Astrocyte of the spinal cord (primary cell): ENCODE data around the gene AIFM3.

ENCODE experiments used
- DNase-seq: peaks from one replicate; pipeline ENCODE4 v3.0.0; 2011; ENCODE audit warnings: low read depth, low spot score
- H3K4me3 ChIP-seq: 2 replicates; pipeline ENCODE4 v1.5.1; 2011; ENCODE audit warnings: low read depth, mild to moderate bottlenecking, low read length, moderate library complexity
- CTCF ChIP-seq: IDR thresholded peaks from 2 replicates; pipeline ENCODE4 v1.5.1; 2012; ENCODE audit warnings: low read depth, mild to moderate bottlenecking, low read length, inconsistent platforms
- in situ Hi-C: cut with HindIII; loops from 2 replicates; pipeline ENCODE4 v1.10.0; 2017; ENCODE audit warnings: low sequenced_read_pairs

Gene AIFM3

GRCh38 chr22:20966883-20967696 is at the start of gene AIFM3:
AIFM3 (plus strand) TSS chr22:20967255; CDS start chr22:20967945, 690 bp downstream.
- in situ Hi-C loops, result no loop called here
- no peak for DNase-seq
- no peak within 1 kb of the TSS for H3K4me3 ChIP-seq
- no peak for TF ChIP-seq CTCF

- in situ Hi-C loops, result no loop called here
- peak overlapping the region; percentile 66 for H3K4me3 ChIP-seq
- TF ChIP-seq CTCF, result no peak
- no peak for DNase-seq
These were observed 48.3 kb upstream of the AIFM3 start for GRCh38 chr22:20918663-20919218.

GRCh38 chr22:20919718-20920117 is 47.3 kb upstream of the AIFM3 start:
- H3K4me3 ChIP-seq, result peak overlapping the region; percentile 66
- TF ChIP-seq CTCF, result no peak
- in situ Hi-C loops, result no loop called here
- no peak for DNase-seq

- in situ Hi-C loops, result no loop called here
- TF ChIP-seq CTCF, result no peak
- peak overlapping the region; percentile 66 for H3K4me3 ChIP-seq
- DNase-seq, result no peak
These were observed 46.2 kb upstream of the AIFM3 start for GRCh38 chr22:20920881-20921203.

GRCh38 chr22:20922141-20922751 is 44.8 kb upstream of the AIFM3 start:
- no peak for DNase-seq
- TF ChIP-seq CTCF, result no peak
- H3K4me3 ChIP-seq, result no peak overlapping the region
- in situ Hi-C loops, result no loop called here

- TF ChIP-seq CTCF, result no peak
- in situ Hi-C loops, result no loop called here
- no peak overlapping the region for H3K4me3 ChIP-seq
- DNase-seq, result no peak
These were observed 40.8 kb upstream of the AIFM3 start for GRCh38 chr22:20926243-20926642.
